Endothelial cell (in vitro differentiated cells): ENCODE results near the gene AQP12A. TPM values are rescaled to one million over a fixed set of nuclear protein-coding genes. Genes with fewer than 3 reads are reported as not detected.

Experiments
- DNase-seq: peaks from one replicate; pipeline ENCODE4 v3.0.0; 2021; ENCODE audit warnings: low spot score
- H3K27ac Mint-ChIP-seq: one replicate; pipeline ENCODE4 v1.8.0; 2021; ENCODE audit warnings: mixed read lengths, inconsistent platforms; ENCODE audit not compliant: unreplicated experiment
- H3K27me3 Mint-ChIP-seq: one replicate; pipeline ENCODE4 v1.8.0; 2021; ENCODE audit warnings: mild to moderate bottlenecking, moderate library complexity, mixed read lengths, inconsistent platforms; ENCODE audit not compliant: unreplicated experiment
- H3K36me3 Mint-ChIP-seq: one replicate; pipeline ENCODE4 v1.8.0; 2021; ENCODE audit warnings: mild to moderate bottlenecking, low read depth, mixed read lengths, inconsistent platforms; ENCODE audit not compliant: unreplicated experiment
- H3K4me1 Mint-ChIP-seq: one replicate; pipeline ENCODE4 v1.8.0; 2021; ENCODE audit warnings: mild to moderate bottlenecking, mixed read lengths, inconsistent platforms; ENCODE audit not compliant: unreplicated experiment
- H3K4me3 Mint-ChIP-seq: one replicate; pipeline ENCODE4 v1.8.0; 2021; ENCODE audit warnings: mild to moderate bottlenecking, mixed read lengths, inconsistent platforms; ENCODE audit not compliant: unreplicated experiment
- H3K9me3 Mint-ChIP-seq: one replicate; pipeline ENCODE4 v1.8.0; 2021; ENCODE audit warnings: mixed read lengths, inconsistent platforms; ENCODE audit not compliant: unreplicated experiment
- total RNA-seq: library from RNA; stranded (reverse); fragmentation: NEBNext Ultra II Directional; extraction: Animal tissue kit (Norgen Biotek cat#: 25700); gene quantifications from one replicate; pipeline ENCODE4 v1.2.1, GENCODE V29; 2021; ENCODE audit not compliant: unreplicated experiment
- TF ChIP-seq, protein P1 (sequence below): fragments of 200-600 bp; sonication (generic); IDR thresholded peaks from one replicate; pipeline ENCODE4 v1.5.0; 2021; ENCODE audit warnings: antibody characterized with exemption; ENCODE audit not compliant: unreplicated experiment

AQP12A gene
- total RNA-seq, 1 donor from 2014 or later = not detected

DNA sequence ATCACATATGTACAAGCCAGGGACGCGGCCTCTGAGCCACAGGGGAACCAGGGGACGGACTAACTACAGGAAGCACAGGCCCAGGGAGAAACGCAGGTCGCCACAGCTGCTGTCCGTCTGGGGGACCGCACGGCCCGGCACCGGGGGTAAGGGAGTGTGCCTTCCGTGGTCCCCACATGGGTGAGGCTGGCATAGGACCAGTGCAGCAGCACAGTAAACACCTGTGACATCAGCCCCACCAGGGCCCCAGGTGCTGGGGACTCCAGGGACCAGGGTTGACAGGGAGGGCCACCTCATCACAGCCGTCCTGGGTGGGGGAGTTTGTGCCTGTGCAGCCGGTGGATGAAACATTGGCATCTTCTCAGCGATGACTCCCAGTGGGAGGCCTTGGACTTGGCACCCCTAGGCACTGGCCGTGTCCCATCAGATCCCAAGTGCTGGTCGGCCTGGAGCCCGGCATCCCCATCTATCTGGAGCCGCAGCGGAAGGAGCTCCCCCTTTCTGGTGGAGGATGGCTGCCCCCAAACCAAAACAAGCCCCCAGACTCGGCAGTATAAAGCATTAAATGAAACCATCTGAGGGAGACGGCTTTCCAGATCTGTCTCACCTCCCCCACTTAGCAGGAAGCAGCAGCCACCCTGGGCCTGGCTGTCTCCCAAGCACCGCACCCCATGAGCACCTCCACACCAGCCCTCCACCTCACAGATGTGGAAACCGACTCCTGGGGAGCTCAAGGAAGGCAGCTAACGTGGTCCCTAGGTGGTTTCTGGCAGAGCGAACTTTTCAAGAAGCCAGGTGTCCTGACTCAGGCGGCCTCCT is 22.5 kb downstream of the AQP12A start:
- no peak overlapping the region for H3K27ac Mint-ChIP-seq

DNA sequence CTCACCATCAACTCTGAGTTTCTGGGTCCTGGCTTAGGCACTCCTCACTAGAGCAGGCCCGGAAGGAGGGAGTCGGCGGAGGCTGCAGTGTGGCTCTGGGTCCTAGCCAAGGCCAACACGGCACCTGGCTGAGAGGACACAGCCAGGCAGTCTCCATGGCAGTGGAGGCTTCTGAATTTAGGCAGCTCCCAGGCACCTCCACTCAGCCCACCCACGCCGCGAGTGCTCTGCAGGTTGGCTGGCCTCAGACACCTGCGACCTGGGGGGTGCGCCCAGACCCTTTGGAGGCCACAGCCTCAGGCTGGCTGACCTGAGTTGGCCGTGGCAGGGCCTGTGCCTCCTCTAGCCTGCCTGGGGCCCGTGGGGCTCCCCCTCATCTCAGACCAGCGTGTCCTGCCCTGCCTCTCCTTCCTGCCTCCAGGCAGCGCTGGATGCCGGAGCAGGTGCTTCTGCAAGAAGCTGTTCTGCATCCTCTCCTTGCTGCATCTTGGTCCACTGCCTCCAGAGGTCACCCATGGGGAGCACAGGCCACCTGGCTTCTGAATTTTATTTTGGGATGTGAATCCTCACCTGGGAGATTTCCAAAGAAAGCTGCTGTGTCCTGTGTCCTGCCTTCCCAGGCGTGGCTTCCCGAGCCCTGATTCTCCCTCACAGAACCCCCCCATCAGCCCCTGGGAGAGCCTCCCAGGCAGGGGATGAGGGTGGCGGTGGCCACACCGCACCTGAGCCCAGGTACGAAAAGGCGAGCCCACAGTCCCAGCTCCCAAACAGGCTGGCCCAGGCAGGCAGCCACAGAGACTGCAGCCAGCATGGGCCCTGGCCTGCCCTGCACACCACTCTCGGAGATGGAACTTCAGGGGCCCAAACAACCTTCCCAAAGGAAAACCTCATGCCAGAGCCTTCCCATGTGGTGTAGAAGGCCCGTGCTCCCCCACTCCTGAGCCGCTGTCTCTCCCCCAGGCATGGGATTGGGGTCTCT is 23.4 kb downstream of the AQP12A start:
- H3K27me3 Mint-ChIP-seq = peaks cover 5% of the 10 kb centered on the region
- H3K27ac Mint-ChIP-seq = no peak overlapping the region

More for the DNA sequence above, 22.5 kb downstream of the AQP12A start:
- no peak for DNase-seq
- Mint-ChIP-seq H3K4me1 (no peaks in the 10 kb centered on the region), H3K9me3 (no peaks in the 10 kb centered on the region), H3K4me3 (no peak overlapping the region), H3K36me3 (no peaks in the 10 kb centered on the region), H3K27me3 (peaks cover 5% of the 10 kb centered on the region)
- TF ChIP-seq, protein P1, sequence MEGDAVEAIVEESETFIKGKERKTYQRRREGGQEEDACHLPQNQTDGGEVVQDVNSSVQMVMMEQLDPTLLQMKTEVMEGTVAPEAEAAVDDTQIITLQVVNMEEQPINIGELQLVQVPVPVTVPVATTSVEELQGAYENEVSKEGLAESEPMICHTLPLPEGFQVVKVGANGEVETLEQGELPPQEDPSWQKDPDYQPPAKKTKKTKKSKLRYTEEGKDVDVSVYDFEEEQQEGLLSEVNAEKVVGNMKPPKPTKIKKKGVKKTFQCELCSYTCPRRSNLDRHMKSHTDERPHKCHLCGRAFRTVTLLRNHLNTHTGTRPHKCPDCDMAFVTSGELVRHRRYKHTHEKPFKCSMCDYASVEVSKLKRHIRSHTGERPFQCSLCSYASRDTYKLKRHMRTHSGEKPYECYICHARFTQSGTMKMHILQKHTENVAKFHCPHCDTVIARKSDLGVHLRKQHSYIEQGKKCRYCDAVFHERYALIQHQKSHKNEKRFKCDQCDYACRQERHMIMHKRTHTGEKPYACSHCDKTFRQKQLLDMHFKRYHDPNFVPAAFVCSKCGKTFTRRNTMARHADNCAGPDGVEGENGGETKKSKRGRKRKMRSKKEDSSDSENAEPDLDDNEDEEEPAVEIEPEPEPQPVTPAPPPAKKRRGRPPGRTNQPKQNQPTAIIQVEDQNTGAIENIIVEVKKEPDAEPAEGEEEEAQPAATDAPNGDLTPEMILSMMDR = no peak

DNA sequence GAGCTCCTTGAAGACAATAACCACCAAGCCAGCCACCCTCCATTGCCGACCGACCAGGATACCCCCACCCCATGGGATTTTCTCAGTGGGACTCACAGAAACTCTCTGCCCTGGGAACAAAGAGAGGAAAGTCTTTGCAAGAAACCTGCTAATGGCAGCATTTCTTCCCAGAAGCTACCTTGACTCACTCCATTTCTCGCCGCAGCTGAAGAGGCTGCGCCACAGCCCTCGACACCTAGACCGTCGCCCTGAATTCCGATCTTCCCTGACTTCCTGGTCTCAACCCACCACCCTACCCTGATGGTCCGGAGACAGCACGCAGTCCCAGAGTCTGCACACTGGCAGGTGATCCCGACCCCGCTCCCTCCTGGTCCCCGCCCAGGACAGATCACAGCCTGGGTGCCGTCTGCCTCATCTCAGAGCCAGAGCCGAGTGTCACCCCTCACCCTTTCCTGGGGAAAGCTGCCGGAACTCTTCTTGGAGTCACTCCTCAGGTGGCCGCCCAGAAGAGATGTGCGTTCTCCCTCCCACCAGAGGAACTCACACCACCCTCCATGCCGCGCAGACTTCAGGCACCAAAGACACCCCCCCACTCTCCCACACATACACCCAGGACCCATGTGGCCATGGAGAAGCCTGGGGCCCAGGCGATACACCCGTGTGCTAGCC is 24.6 kb downstream of the AQP12A start:
- TF ChIP-seq, protein P1 = no peak
- H3K27ac Mint-ChIP-seq = no peak overlapping the region
- H3K4me3 Mint-ChIP-seq = no peak overlapping the region
- H3K27me3 Mint-ChIP-seq = peaks cover 5% of the 10 kb centered on the region
- no peak for DNase-seq
- H3K4me1 Mint-ChIP-seq = no peaks in the 10 kb centered on the region
- H3K36me3 Mint-ChIP-seq = no peaks in the 10 kb centered on the region
- H3K9me3 Mint-ChIP-seq = no peaks in the 10 kb centered on the region

More for the DNA sequence above, 23.4 kb downstream of the AQP12A start:
- no peaks in the 10 kb centered on the region for H3K36me3 Mint-ChIP-seq
- H3K9me3 Mint-ChIP-seq = no peaks in the 10 kb centered on the region
- TF ChIP-seq, protein P1 = no peak
- no peak for DNase-seq
- H3K4me3 Mint-ChIP-seq = no peak overlapping the region
- H3K4me1 Mint-ChIP-seq = no peaks in the 10 kb centered on the region

DNA sequence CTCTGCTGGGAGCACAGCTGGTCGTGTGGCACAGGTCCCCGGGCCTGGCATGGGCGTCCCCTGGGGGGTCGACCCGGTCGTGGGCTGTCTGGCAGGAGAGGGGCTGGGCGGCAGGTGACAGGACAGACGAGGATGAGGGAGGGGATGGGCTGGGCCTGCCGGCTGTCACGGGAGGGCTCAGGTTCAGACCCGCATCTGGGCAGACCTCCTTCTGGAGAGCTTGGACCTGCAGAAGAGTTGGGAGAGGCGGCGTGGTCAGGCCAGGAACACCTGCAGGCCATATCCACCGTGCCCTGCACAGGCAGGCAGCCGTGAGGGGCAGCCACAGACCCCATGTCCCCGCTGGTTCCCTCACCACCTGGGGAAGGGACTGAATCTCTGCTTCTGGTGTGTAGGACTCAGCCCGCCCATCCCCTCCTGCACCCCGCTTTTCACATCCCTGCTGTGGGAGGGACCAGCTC is 25.5 kb downstream of the AQP12A start:
- Mint-ChIP-seq H3K4me3 (no peak overlapping the region), H3K4me1 (no peaks in the 10 kb centered on the region), H3K27me3 (peaks cover 7% of the 10 kb centered on the region), H3K9me3 (no peaks in the 10 kb centered on the region), H3K36me3 (no peaks in the 10 kb centered on the region), H3K27ac (no peak overlapping the region)
- TF ChIP-seq, protein P1 = no peak
- no peak for DNase-seq
